Measurements from ENCODE around the gene RAB3B.

GRCh38 chr1:51990478-51990965 is at the start of gene RAB3B:
- TF ChIP-seq POLR2AphosphoS5 (IDR thresholded peaks at IDR 0.05) (no peak), POLR2A (IDR thresholded peaks at IDR 0.05) (no peak)

Measured in transverse colon (tissue), 3 donors.